Common myeloid progenitor, CD34-positive (primary cell): Measurements from ENCODE around the gene CHCHD6.

Source experiments
- CTCF ChIA-PET: fragments of 350-600 bp; sonication (Branson Sonifier 250); formaldehyde crosslinking; loops from one replicate; lab custom pipeline; 2021; ENCODE audit warnings: antibody characterized with exemption; lab: Charles Lee
- POLR2A ChIA-PET: fragments of 350-600 bp; sonication (Branson Sonifier 250); formaldehyde crosslinking; loops from one replicate; lab custom pipeline; 2021; ENCODE audit warnings: antibody characterized with exemption; lab: Charles Lee
- DNase-seq, 3 donors: peaks; one replicate each; pipeline versions ENCODE4 v3.0.0 to v3.0.0-alpha.2; 2013
- H3K27ac ChIP-seq, 2 experiments: 1 replicate in 1 of 2; 2 replicates in 1 of 2; pipeline ENCODE4 v1.7.0; 2013; ENCODE audit warnings: inconsistent platforms in 2 of 2, low read length in 2 of 2, mild to moderate bottlenecking in 2 of 2, low read depth in 1 of 2, moderate library complexity in 1 of 2; ENCODE audit not compliant: severe bottlenecking in 2 of 2, insufficient read depth in 1 of 2, poor library complexity in 1 of 2
- H3K27me3 ChIP-seq, 5 experiments: replicated peaks in 2 of 5; 1 replicate in 3 of 5; 2 replicates in 2 of 5; pipeline versions ENCODE4 v1.6.1 to v1.7.0; 2013; ENCODE audit warnings: low read length in 4 of 5, mild to moderate bottlenecking in 2 of 5, moderate library complexity in 2 of 5, inconsistent platforms in 1 of 5; ENCODE audit not compliant: insufficient read depth in 5 of 5, control insufficient read depth in 4 of 5
- H3K36me3 ChIP-seq, 4 experiments: 1 replicate in 2 of 4; 2 replicates in 2 of 4; pipeline versions ENCODE4 v1.6.1 to v1.7.0; 2013; ENCODE audit warnings: low read length in 3 of 4, control low read depth in 1 of 4, mild to moderate bottlenecking in 1 of 4; ENCODE audit not compliant: control insufficient read depth in 4 of 4, insufficient read depth in 4 of 4
- H3K4me1 ChIP-seq, 4 experiments: 1 replicate in 3 of 4; 2 replicates in 1 of 4; pipeline versions ENCODE4 v1.6.1 to v1.7.1; 2013; ENCODE audit warnings: low read length in 3 of 4, mild to moderate bottlenecking in 3 of 4, control low read depth in 1 of 4, inconsistent platforms in 1 of 4, moderate library complexity in 1 of 4; ENCODE audit not compliant: control insufficient read depth in 4 of 4, insufficient read depth in 4 of 4; ENCODE audit errors: control extremely low read depth in 1 of 4
- H3K4me3 ChIP-seq, 7 experiments: 1 replicate in 4 of 7; 2 replicates in 3 of 7; pipeline versions ENCODE4 v1.5.1 to v1.7.0; 2013; ENCODE audit warnings: mild to moderate bottlenecking in 7 of 7, low read length in 6 of 7, moderate library complexity in 6 of 7, inconsistent platforms in 2 of 7, low read depth in 2 of 7, control low read depth in 1 of 7; ENCODE audit not compliant: insufficient read depth in 4 of 7, control insufficient read depth in 1 of 7; ENCODE audit errors: extremely low read depth in 1 of 7
- H3K9me3 ChIP-seq, 5 experiments: 1 replicate in 4 of 5; 2 replicates in 1 of 5; pipeline versions ENCODE4 v1.6.1 to v1.7.1; 2013; ENCODE audit warnings: low read length in 4 of 5, mild to moderate bottlenecking in 2 of 5, inconsistent platforms in 1 of 5, low read depth in 1 of 5, moderate library complexity in 1 of 5; ENCODE audit not compliant: control insufficient read depth in 4 of 5, insufficient read depth in 2 of 5; ENCODE audit errors: control extremely low read depth in 1 of 5
- WGBS: methylation state at CpG from one replicate; pipeline ENCODE4 v1.1.5; 2013; ENCODE audit not compliant: insufficient coverage; 5-methylcytosine and 5-hydroxymethylcytosine counted together

CHCHD6 gene

GRCh38 chr3:126964261-126964660 is 260.2 kb downstream of the CHCHD6 start:
- no peaks in the 10 kb centered on the region for H3K4me1 ChIP-seq
- CTCF ChIA-PET, result no interaction called here
- no peak overlapping the region for H3K27ac ChIP-seq
- no peak for DNase-seq
- H3K36me3 ChIP-seq, result peaks cover 0 to 4% (median 0%) of the 10 kb centered on the region in 4 experiments
- H3K9me3 ChIP-seq, result no peaks in the 10 kb centered on the region
- 90% methylated on average over 3 of the region's 7 CpGs for WGBS
- no peak overlapping the region for H3K4me3 ChIP-seq
- POLR2A ChIA-PET, result no interaction called here
- H3K27me3 ChIP-seq, result peaks cover 0 to 53% (median 15%) of the 10 kb centered on the region in 5 experiments

- H3K27ac ChIP-seq, result no peak overlapping the region
- peaks cover 0 to 60% (median 18%) of the 10 kb centered on the region in 5 experiments for H3K27me3 ChIP-seq
- ChIA-PET CTCF (no interaction called here), POLR2A (no interaction called here)
- H3K36me3 ChIP-seq, result no peaks in the 10 kb centered on the region
- H3K4me3 ChIP-seq, result no peak overlapping the region
- H3K4me1 ChIP-seq, result no peaks in the 10 kb centered on the region
- no peaks in the 10 kb centered on the region for H3K9me3 ChIP-seq
- DNase-seq, result no peak
- WGBS, result 95% methylated on average over 9 of the region's 10 CpGs
These were observed 260.9 kb downstream of the CHCHD6 start for GRCh38 chr3:126964950-126965349.

- no peak for DNase-seq
- 94% methylated on average over 5 of the region's 9 CpGs for WGBS
- CTCF ChIA-PET, result interaction anchor here (0.6 kb wide), 1 partner anchor 23 kb away, joined by 3 read pairs; no protein-coding TSS in a partner anchor
- Histone ChIP-seq H3K4me3 (no peak overlapping the region), H3K9me3 (no peaks in the 10 kb centered on the region), H3K36me3 (no peaks in the 10 kb centered on the region), H3K4me1 (no peaks in the 10 kb centered on the region), H3K27me3 (peaks cover 2 to 66% (median 25%) of the 10 kb centered on the region in 5 experiments), H3K27ac (no peak overlapping the region)
- POLR2A ChIA-PET, result no interaction called here
These were observed 261.6 kb downstream of the CHCHD6 start for GRCh38 chr3:126965526-126966080.

- Histone ChIP-seq H3K4me3 (no peak overlapping the region), H3K36me3 (no peaks in the 10 kb centered on the region), H3K27me3 (peaks cover 2 to 81% (median 30%) of the 10 kb centered on the region in 5 experiments), H3K4me1 (peaks cover 0 to 8% (median 2%) of the 10 kb centered on the region in 4 experiments), H3K9me3 (no peaks in the 10 kb centered on the region), H3K27ac (no peak overlapping the region)
- CTCF ChIA-PET, result no interaction called here
- POLR2A ChIA-PET, result no interaction called here
- DNase-seq, result no peak
- WGBS, result 84% methylated on average over 8 of the region's 10 CpGs
These were observed 263.3 kb downstream of the CHCHD6 start for GRCh38 chr3:126967386-126967785.

- H3K4me3 ChIP-seq, result no peak overlapping the region
These were observed 264.7 kb downstream of the CHCHD6 start for GRCh38 chr3:126968391-126969390.

GRCh38 chr3:126969586-126969985 is 265.5 kb downstream of the CHCHD6 start:
- CTCF ChIA-PET, result no interaction called here
- WGBS, result 44% methylated on average over 4 of the region's 7 CpGs

More at GRCh38 chr3:126968391-126969390, 264.7 kb downstream of the CHCHD6 start:
- DNase-seq, result no peak
- Histone ChIP-seq H3K27me3 (peaks cover 2 to 87% (median 33%) of the 10 kb centered on the region in 5 experiments), H3K9me3 (peaks cover 0 to 5% (median 4%) of the 10 kb centered on the region in 5 experiments), H3K27ac (no peak overlapping the region), H3K4me1 (peaks cover 0 to 8% (median 2%) of the 10 kb centered on the region in 4 experiments), H3K36me3 (no peaks in the 10 kb centered on the region)
- WGBS, result 95% methylated on average over 15 of the region's 20 CpGs
- CTCF ChIA-PET, result no interaction called here
- POLR2A ChIA-PET, result no interaction called here

More at GRCh38 chr3:126969586-126969985, 265.5 kb downstream of the CHCHD6 start:
- Histone ChIP-seq H3K9me3 (peaks cover 2 to 13% (median 8%) of the 10 kb centered on the region in 5 experiments), H3K27me3 (peaks cover 2 to 87% (median 33%) of the 10 kb centered on the region in 5 experiments), H3K4me1 (peaks cover 0 to 8% (median 2%) of the 10 kb centered on the region in 4 experiments), H3K36me3 (no peaks in the 10 kb centered on the region), H3K4me3 (no peak overlapping the region), H3K27ac (no peak overlapping the region)
- DNase-seq, result no peak
- POLR2A ChIA-PET, result no interaction called here
